Subcutaneous preadipocyte (primary cell): ENCODE data around the gene TALDO1. TPM values are rescaled to one million over a fixed set of nuclear protein-coding genes. Genes with fewer than 3 reads are reported as not detected.

ENCODE experiments used
- small RNA-seq: library from RNA; depleted of rRNA; stranded (forward); fragments of <200 nt; gene quantifications from one replicate; pipeline ENCODE3, GENCODE V24; 2012
- total RNA-seq: library from RNA; depleted of rRNA; stranded (reverse); fragments of >200 nt; gene quantifications from 2 replicates; pipeline ENCODE4 v1.2.3, GENCODE V29; 2012

Gene TALDO1
- total RNA-seq, result 123 and 139 TPM in 2 replicates

DNA sequence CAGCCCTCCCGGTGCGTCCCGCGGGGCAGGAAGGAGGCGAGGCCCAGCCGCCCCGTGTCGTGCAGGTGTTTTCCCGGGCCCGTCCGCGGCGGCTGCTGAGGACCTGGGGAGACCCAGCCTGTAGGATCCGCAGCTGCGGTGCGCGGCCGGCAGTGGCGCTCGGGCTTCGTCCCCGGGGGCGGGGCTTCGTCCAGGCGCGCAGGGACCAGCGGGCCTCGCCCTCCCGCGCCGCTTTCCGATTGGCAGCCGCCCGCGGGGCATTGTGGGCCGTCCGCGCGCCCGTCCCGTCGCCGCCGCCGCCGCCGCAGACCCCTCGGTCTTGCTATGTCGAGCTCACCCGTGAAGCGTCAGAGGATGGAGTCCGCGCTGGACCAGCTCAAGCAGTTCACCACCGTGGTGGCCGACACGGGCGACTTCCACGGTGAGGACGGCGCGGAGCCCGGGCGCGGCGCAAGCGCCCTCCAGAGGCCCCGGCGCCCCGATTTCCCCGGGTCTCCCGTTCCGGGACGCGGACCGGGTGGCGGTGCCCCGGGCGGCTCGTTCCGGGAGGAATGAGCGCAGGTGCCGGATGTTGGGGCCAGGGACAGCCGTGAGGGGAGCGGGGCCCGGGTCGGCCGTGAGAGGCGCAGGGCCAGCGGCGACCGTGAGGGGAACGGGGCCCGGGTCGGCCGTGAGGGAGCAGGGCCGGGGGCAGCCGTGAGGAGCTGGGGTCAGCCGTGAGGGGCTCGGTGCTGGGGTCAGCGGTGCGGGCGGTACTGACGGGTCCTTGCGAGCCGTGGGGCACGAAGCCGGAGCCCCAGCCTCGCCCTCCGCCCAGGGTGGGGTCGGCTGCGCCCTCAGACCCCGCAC lies at the start of gene TALDO1:
Gene TALDO1 (plus strand): TSS at position 307 of the 849 bp plus-strand sequence. CDS start 18 bp downstream, at position 325.

DNA sequence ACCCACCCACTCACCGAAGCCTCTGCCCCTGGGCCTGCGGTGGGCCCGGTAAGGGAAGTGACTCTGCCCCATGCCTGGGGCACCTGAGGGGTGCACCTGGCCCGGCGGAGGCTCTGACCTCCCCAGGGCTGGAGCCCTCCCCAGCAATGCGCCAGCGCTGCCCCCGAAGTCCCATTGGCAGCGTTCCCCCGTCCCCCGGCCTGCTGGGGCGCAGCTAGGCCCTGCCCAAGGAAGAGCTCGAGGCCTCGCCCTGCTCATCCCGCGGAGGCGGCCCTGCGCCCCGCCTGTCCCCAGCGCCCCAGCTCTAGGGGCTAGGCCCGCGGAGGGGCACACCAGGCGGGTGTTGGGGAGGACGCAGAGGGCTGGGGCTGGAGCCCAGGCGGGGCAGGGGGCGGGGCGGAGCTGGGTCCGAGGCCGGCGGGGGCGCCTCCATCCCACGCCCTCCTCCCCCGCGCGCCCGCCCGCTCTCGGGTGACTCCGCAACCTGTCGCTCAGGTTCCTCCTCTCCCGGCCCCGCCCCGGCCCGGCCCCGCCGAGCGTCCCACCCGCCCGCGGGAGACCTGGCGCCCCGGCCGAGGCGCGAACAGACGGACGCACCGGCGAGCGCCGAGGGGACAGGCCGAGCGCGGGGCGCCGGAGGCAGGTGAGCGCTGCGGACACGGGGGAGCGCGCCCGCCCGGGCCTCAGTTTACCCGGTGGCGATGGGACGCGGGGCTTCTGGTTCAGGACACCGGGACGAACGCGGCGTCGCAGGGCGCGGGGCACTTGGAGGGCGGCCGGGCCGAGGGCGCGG lies 41.4 kb upstream of the TALDO1 start, which contains the start of gene EPS8L2:
Gene EPS8L2 (plus strand): TSS at position 586 of the 793 bp plus-strand sequence. CDS start 3,177 bp downstream, outside the sequence.

DNA sequence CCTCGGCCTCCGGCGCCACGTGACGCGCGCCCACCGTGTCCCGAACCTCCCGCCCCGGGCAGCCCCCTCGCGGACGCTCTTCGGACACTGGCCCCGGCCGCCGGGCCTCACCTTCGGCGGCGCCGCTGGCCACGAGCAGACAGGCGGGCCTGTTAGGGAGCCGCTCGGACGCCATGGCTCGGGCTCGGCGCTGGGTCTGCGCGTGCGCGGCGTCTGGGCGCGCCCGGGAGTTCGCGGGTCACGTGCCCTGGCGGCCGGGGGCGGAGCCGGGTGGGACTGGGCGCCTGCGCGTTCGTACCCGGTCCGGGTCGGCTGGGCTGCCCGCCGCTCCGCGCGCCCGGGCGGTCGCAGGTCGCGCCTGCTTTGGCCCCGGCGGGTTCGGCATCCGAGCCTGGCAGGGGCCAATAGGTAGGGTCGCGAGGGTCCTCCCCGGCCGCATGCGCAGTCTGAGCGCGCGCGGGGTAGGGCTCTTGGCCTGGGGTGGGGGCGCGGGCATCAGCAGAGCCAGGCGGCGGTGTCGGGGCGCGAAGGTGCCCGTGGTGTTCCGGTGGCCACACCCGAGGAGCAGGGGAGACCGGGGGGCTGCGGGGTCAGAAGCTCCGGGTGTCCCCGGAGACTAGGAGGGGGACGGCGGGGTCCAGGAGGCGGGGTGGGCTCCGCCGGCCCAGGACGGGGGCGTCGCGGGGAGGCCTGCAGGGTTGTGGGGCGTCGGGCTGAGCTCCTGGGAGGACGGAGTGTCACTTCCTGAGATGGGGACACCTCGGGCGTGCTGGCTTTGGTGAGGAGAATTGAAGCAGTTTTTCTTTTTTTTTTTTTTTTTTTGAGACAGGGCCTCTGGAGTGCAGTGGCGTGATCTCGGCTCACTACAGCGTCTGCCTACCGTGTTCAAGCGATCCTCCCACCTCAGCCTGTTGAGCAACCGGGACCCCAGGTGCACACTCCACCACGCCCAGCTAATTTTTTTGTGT lies 30.3 kb downstream of the TALDO1 start, which contains the start of gene GATD1:
Gene GATD1 (minus strand): TSS at position 200 of the 968 bp plus-strand sequence. CDS start 25 bp downstream, at position 175.

DNA sequence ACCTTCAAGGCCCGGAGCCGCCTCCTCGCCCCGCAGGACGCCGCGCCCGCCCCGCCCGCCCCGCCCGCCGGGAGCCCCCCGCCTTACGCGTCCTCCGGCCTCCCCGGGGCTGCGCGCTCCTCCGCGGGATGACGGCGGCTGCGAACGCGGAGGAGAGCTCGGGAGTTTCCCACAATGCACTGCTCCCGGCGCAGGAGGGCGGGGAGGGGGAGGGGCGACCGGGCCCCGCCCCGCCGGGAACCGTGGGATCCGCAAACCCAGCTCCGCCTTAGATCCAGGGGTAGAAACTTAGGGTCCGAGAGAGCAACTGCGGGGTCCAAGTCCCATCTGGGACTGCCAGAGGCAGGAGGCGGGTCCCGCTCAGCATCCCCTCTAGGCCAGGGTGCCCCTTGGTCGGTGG lies 42.7 kb downstream of the TALDO1 start, which contains the start of gene CEND1:
Gene CEND1 (minus strand): TSS at position 148 of the 400 bp plus-strand sequence. CDS start 1,514 bp downstream, outside the sequence.

DNA sequence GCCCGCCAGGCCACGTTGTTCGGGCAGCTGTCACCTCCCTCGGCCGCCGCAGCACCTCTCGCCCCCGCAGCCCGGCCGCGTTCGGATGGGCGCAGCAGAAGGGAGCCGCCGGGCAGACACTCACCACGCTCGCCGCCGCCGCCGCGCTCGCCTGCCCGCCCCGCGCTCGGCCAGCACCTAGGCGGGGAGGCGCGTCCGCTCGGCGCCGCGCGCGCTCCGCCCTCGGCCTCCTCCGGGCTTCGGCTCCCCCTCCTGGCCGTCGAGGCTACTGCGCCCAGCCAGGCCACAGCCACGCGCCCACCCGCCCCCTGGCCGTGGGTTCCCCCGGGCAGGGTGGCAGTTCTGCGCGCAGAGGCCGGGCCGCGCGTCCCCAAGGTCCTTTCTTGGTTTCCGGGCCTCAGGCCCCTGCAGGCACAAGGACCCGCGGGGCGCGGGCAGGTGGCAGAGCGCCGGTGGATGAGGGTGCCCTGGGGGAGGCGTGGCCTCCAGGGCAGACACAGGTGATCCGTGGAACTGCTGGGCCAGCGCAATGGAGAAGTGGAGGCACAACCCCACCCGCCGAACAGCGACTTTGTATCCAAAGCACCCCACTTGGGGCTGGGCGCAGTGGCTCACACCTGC lies 50.9 kb downstream of the TALDO1 start, which contains the start of gene SLC25A22:
Gene SLC25A22 (minus strand): TSS at position 189 of the 621 bp plus-strand sequence. CDS start 3,275 bp downstream, outside the sequence.

DNA sequence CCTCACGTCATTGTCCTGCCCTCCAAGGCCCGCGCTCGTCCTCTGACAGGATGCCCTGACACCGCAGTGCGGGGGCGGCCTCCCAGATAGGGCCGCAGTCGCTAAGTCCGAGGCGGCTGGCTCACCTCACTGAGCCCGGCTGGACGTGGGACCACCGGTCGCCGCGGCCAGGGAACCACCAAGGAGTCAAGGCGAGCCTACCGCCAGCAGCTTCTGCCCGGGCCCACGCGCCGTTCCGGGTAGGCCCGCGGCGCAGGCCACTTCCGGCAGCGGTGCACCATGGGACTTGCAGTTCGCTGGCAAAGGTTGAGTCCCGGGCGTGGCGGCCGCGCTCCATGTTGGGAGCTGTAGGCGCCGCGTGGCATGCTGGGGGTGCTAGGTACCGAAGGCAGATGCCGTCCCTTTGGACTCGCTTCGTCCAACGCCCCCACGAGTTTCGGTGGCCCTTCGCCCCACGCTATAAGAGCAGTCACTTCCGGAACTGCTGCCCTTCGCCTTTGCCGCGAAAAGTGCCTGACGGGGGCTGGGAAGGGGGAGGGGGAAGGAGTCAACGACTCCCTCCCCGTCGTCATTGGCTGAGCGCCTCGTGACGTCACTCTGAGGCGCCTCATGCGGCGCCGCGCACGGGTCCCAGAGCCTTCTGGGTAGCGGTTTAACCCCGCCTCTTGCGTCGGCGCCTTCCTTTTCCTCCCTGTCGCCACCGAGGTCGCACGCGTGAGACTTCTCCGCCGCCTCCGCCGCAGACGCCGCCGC lies 62.2 kb downstream of the TALDO1 start, which contains the start of gene RPLP2:
Gene RPLP2 (plus strand): TSS at position 681 of the 753 bp plus-strand sequence. CDS start 268 bp downstream, outside the sequence.

Small RNAs within 50 kb of the gene (small RNA-seq; reads per million reads assigned to genes)
- gene SNORA52, result not detected

Other genes with a start within 250 kb of the TALDO1 start
- gene RNH1, start 240.2 kb upstream of the TALDO1 start, total RNA-seq, result 425 and 460 TPM in 2 replicates
- 50.2 and 54.0 TPM in 2 replicates for gene HRAS, start 211.9 kb upstream of the TALDO1 start, total RNA-seq
- 0.20 and 0.37 TPM in 2 replicates for gene LRRC56, start 209.9 kb upstream of the TALDO1 start, total RNA-seq
- under 0.01 and 0.20 TPM in 2 replicates for gene LMNTD2, start 186.7 kb upstream of the TALDO1 start, total RNA-seq
- 0.73 and 1.6 TPM in 2 replicates for gene RASSF7, start 186.5 kb upstream of the TALDO1 start, total RNA-seq
- gene PHRF1, start 171.0 kb upstream of the TALDO1 start, total RNA-seq, result 24.3 and 41.4 TPM in 2 replicates
- 5.1 and 6.1 TPM in 2 replicates for gene IRF7, start 131.5 kb upstream of the TALDO1 start, total RNA-seq
- gene CDHR5, start 122.5 kb upstream of the TALDO1 start, total RNA-seq, result not detected in 2 replicates
- not detected in 2 replicates for gene SCT, start 120.3 kb upstream of the TALDO1 start, total RNA-seq
- under 0.01 TPM in 1 of 2 replicates, not detected in the other for gene DRD4, start 110.2 kb upstream of the TALDO1 start, total RNA-seq
- gene DEAF1, start 52.2 kb upstream of the TALDO1 start, total RNA-seq, result 36.0 and 47.8 TPM in 2 replicates
- gene TMEM80, start 51.6 kb upstream of the TALDO1 start, total RNA-seq, result 9.9 and 10.9 TPM in 2 replicates
- 24.4 and 33.1 TPM in 2 replicates for gene EPS8L2, start 41.2 kb upstream of the TALDO1 start, total RNA-seq
- gene GATD1, start 30.0 kb downstream of the TALDO1 start, total RNA-seq, result 45.0 and 48.1 TPM in 2 replicates
- 0.37 and 2.2 TPM in 2 replicates for gene CEND1, start 42.6 kb downstream of the TALDO1 start, total RNA-seq
- gene SLC25A22, start 50.8 kb downstream of the TALDO1 start, total RNA-seq, result 16.5 and 25.6 TPM in 2 replicates
- 4.4 and 7.2 TPM in 2 replicates for gene PIDD1, start 57.8 kb downstream of the TALDO1 start, total RNA-seq
- gene RPLP2, start 62.5 kb downstream of the TALDO1 start, total RNA-seq, result 206 and 432 TPM in 2 replicates
- gene PNPLA2, start 71.5 kb downstream of the TALDO1 start, total RNA-seq, result 29.8 and 34.0 TPM in 2 replicates
- gene CRACR2B, start 80.5 kb downstream of the TALDO1 start, total RNA-seq, result 0.37 and 0.78 TPM in 2 replicates
- 188 and 225 TPM in 2 replicates for gene CD151, start 85.5 kb downstream of the TALDO1 start, total RNA-seq
- gene POLR2L, start 95.1 kb downstream of the TALDO1 start, total RNA-seq, result 122 and 125 TPM in 2 replicates
- 143 and 195 TPM in 2 replicates for gene TSPAN4, start 95.4 kb downstream of the TALDO1 start, total RNA-seq
- gene CHID1, start 163.3 kb downstream of the TALDO1 start, total RNA-seq, result 42.8 and 43.4 TPM in 2 replicates
- 46.7 and 54.3 TPM in 2 replicates for gene AP2A2, start 178.4 kb downstream of the TALDO1 start, total RNA-seq